Mesothelial cell of epicardium (in vitro differentiated cells): ENCODE results near the gene TMEM63C. TPM values are rescaled to one million over a fixed set of nuclear protein-coding genes. Genes with fewer than 3 reads are reported as not detected.

Experiments
- DNase-seq, 2 experiments: peaks; one replicate each; pipeline ENCODE4 v3.0.0; 2021; ENCODE audit warnings: low spot score in 2 of 2; ENCODE audit not compliant: unreplicated experiment in 2 of 2
- H3K27ac Mint-ChIP-seq: 2 replicates; pipeline ENCODE4 v1.8.0; 2021; ENCODE audit warnings: mixed read lengths
- H3K27me3 Mint-ChIP-seq: 2 replicates; pipeline ENCODE4 v1.8.0; 2021; ENCODE audit warnings: low read depth, mixed read lengths
- H3K36me3 Mint-ChIP-seq: 2 replicates; pipeline ENCODE4 v1.8.0; 2021; ENCODE audit warnings: mixed read lengths
- H3K4me1 Mint-ChIP-seq: 2 replicates; pipeline ENCODE4 v1.8.0; 2021; ENCODE audit warnings: mixed read lengths
- H3K4me3 Mint-ChIP-seq: 2 replicates; pipeline ENCODE4 v1.8.0; 2021; ENCODE audit warnings: mild to moderate bottlenecking, moderate library complexity, mixed read lengths
- H3K9me3 Mint-ChIP-seq: 2 replicates; pipeline ENCODE4 v1.8.0; 2021; ENCODE audit warnings: mixed read lengths
- total RNA-seq: library from RNA; stranded (reverse); gene quantifications from 3 replicates; pipeline ENCODE4 v1.2.1, GENCODE V29; 2021
- TF ChIP-seq, protein P1 (sequence below): fragments of 200-600 bp; sonication (generic); IDR thresholded peaks from one replicate; pipeline ENCODE4 v1.5.0; 2021; ENCODE audit warnings: antibody characterized with exemption; ENCODE audit not compliant: unreplicated experiment

The TMEM63C gene
- total RNA-seq, 1 donor from 2014 or later: 6.2 TPM

DNA sequence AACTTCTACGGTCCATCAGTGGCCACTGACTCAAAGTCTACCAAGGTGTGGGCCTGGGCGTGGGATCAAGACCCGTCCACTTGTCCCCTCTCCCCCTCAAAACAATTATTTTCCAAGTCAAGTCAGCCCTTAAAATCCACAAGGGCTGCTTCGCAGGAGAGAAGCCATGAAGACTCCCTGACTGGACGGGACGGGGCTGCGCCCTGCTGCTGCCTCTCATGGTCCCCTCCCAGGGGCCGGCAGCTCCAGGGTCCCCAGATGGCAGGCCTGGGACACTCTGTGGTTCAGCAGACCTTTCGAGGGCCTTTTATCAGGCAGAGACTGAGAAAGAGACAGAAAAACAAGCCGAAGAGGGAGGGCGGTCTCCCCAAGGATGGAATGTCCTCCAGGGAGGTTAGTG is 78.6 kb downstream of the TMEM63C start:
- TF ChIP-seq, protein P1, sequence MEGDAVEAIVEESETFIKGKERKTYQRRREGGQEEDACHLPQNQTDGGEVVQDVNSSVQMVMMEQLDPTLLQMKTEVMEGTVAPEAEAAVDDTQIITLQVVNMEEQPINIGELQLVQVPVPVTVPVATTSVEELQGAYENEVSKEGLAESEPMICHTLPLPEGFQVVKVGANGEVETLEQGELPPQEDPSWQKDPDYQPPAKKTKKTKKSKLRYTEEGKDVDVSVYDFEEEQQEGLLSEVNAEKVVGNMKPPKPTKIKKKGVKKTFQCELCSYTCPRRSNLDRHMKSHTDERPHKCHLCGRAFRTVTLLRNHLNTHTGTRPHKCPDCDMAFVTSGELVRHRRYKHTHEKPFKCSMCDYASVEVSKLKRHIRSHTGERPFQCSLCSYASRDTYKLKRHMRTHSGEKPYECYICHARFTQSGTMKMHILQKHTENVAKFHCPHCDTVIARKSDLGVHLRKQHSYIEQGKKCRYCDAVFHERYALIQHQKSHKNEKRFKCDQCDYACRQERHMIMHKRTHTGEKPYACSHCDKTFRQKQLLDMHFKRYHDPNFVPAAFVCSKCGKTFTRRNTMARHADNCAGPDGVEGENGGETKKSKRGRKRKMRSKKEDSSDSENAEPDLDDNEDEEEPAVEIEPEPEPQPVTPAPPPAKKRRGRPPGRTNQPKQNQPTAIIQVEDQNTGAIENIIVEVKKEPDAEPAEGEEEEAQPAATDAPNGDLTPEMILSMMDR: no peak
- H3K36me3 Mint-ChIP-seq: no peaks in the 10 kb centered on the region
- H3K4me3 Mint-ChIP-seq: no peak overlapping the region
- no peak overlapping the region for H3K27ac Mint-ChIP-seq
- H3K4me1 Mint-ChIP-seq: peaks cover 2% of the 10 kb centered on the region
- no peak for DNase-seq
- H3K9me3 Mint-ChIP-seq: no peaks in the 10 kb centered on the region
- peaks cover 39% of the 10 kb centered on the region for H3K27me3 Mint-ChIP-seq

DNA sequence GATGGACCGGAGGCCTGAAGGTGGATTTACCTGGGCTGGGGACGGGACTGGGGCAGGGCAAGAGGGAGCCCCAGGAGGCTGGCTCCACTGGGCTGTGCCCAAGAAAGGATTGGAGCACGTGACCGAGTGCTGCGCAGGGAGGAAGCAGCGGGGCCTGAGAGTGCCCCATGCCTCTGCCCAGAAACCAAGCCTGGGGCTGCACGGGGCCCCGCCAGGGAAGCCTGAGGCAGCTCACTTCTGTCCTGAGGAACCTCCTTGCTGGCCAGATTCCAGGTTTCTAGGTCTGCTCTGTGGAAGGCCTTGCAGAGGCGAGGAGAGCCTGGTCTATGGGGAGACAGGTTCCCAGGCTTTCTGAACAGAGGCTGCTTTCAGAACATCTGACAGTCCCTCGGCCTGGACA is 79.0 kb downstream of the TMEM63C start:
- H3K9me3 Mint-ChIP-seq: no peaks in the 10 kb centered on the region

DNA sequence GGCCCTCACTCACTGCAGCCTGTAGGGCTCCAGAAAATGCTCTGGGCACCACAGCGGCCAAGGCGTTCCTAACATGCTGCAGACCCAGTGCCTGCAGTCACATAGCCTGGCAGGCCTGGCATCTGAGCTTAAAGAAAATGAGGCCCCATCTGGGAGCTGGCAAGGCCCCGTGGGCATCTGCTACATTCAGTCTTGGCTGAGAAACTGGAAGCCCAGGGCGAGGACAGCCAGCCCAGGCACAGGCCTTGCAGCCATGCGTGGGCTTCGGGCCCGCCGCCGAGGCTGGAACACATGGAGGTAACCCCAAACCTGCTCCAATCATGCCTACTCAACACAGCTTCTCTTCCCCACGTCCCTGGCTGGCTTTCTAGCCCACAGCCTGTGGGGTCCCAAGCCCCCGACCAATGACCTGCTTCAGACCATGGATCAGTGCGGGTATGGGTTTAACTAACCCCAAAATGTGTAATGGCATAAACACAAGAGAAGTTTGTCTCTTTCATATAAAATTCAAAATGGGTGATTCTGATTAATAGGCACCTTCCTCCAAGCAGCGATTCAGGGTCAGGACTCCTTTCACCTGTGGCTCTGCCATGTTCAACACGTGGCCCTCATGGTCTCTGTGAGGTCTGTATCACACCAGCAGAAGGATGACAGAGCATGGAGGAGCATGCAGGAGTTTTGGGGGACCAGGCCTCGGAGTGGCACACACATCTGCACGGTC is 83.0 kb downstream of the TMEM63C start:
- no peak for DNase-seq
- H3K4me1 Mint-ChIP-seq: no peaks in the 10 kb centered on the region
- peaks cover 5% of the 10 kb centered on the region for H3K9me3 Mint-ChIP-seq
- H3K4me3 Mint-ChIP-seq: no peak overlapping the region
- H3K27ac Mint-ChIP-seq: no peak overlapping the region
- TF ChIP-seq, protein P1: no peak
- peaks cover 73% of the 10 kb centered on the region for H3K27me3 Mint-ChIP-seq
- H3K36me3 Mint-ChIP-seq: peaks cover 1% of the 10 kb centered on the region

More for the DNA sequence above, 79.0 kb downstream of the TMEM63C start:
- Mint-ChIP-seq H3K4me1 (peaks cover 2% of the 10 kb centered on the region), H3K27me3 (peaks cover 44% of the 10 kb centered on the region), H3K27ac (no peak overlapping the region), H3K36me3 (no peaks in the 10 kb centered on the region), H3K4me3 (no peak overlapping the region)
- TF ChIP-seq, protein P1: no peak
- no peak for DNase-seq

DNA sequence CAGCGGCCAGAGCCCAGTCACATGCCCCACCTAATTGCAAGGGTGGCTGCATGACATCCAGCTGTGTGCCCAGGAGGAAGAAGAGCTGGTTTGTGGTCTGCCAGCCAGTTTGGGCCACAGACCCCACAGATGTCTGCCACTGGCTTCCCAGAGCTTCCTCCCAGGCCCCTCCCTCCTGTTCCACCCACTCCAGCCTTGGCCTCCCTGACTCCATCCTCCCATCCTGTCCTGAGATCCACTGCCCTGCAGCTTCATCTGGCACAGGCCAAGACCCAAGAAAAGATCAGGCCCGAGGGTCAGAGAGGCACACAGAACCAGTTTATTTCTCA is 83.6 kb downstream of the TMEM63C start:
- Mint-ChIP-seq H3K27ac (no peak overlapping the region), H3K9me3 (peaks cover 5% of the 10 kb centered on the region), H3K4me3 (no peak overlapping the region), H3K27me3 (peaks cover 77% of the 10 kb centered on the region), H3K4me1 (peaks cover 3% of the 10 kb centered on the region), H3K36me3 (peaks cover 1% of the 10 kb centered on the region)
- no peak for DNase-seq
- TF ChIP-seq, protein P1: no peak

DNA sequence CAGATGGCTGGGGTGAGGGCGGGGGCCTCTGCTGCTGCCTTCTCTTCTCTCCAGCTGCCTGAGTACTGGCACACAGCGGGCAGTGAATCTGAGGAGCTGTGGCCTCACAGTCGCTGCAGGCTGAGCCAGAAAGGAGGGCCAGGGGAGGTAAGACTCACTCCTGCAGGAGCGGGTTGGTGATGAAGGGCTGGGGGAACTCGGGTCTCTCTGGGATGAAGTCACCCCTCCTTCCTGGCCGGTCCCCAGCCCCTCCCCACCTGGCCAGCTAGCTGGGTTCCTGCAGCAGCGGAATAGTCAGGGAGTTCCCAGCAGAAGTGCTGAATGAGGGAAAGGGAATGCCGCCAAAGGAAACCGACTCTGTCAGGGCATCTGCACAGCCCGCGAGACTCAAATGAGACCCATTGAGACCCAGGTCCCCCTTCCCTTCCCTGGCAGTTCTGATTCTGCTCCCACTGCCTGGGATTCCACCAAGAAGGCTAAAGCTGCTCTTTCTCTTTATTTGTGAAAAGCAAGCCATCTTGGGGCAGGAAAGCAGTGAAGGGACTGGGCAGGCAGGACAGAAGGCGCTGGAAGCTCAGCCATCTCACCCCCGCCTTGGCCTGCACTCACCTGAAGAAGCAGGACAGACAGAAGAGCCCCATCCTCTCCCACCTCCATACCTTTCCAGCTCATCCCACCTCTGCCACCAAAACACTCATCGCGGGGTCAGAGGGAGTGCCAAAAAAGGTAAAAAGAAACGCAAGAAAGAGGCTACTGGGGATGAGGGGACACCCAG is 84.2 kb downstream of the TMEM63C start:
- H3K4me3 Mint-ChIP-seq: no peak overlapping the region
- peaks cover 81% of the 10 kb centered on the region for H3K27me3 Mint-ChIP-seq
- TF ChIP-seq, protein P1: no peak
- peaks cover 3% of the 10 kb centered on the region for H3K4me1 Mint-ChIP-seq
- no peak for DNase-seq
- peaks cover 5% of the 10 kb centered on the region for H3K9me3 Mint-ChIP-seq
- peaks cover 1% of the 10 kb centered on the region for H3K36me3 Mint-ChIP-seq
- H3K27ac Mint-ChIP-seq: no peak overlapping the region
